Cardiac fibroblast (primary cell): ENCODE results near the gene MLX.

Experiments used
- DNase-seq, 2 donors: peaks; one replicate each; pipeline versions ENCODE4 v3.0.0 to v3.0.0-alpha.2; 2010; ENCODE audit warnings: low read depth in 2 of 2
- H3K4me3 ChIP-seq, 2 donors: replicated peaks in 1 of 2; 1 replicate in 1 of 2; 2 replicates in 1 of 2; pipeline ENCODE4 v1.5.1; 2011; ENCODE audit warnings: low read depth in 2 of 2, low read length in 2 of 2, mild to moderate bottlenecking in 2 of 2, moderate library complexity in 1 of 2
- CTCF ChIP-seq: IDR thresholded peaks from one replicate; pipeline ENCODE4 v1.5.1; 2011; ENCODE audit warnings: low read depth, mild to moderate bottlenecking, low read length, inconsistent platforms

The MLX gene

GRCh38 chr17:42526031-42526444, 40.9 kb upstream of the MLX start:
- DNase-seq = peak; percentile 63 to 77
- no peak overlapping the region for H3K4me3 ChIP-seq
- TF ChIP-seq CTCF = no peak

- no peak for DNase-seq
- TF ChIP-seq CTCF = no peak
- H3K4me3 ChIP-seq = no peak overlapping the region
Measured at GRCh38 chr17:42527932-42528331, 39.0 kb upstream of the MLX start.

- no peak overlapping the region for H3K4me3 ChIP-seq
- no peak for DNase-seq
- no peak for TF ChIP-seq CTCF
Measured at GRCh38 chr17:42529061-42529460, 37.8 kb upstream of the MLX start.

GRCh38 chr17:42530952-42531454, 35.9 kb upstream of the MLX start:
- no peak overlapping the region for H3K4me3 ChIP-seq
- TF ChIP-seq CTCF = no peak

GRCh38 chr17:42531455-42532354, 35.2 kb upstream of the MLX start:
- peak; percentile 31 for TF ChIP-seq CTCF

More at GRCh38 chr17:42530952-42531454, 35.9 kb upstream of the MLX start:
- no peak for DNase-seq

GRCh38 chr17:42535155-42536047, 31.5 kb upstream of the MLX start:
- DNase-seq = no peak
- H3K4me3 ChIP-seq = peak overlapping the region; percentile 32 to 61
- no peak for TF ChIP-seq CTCF

More at GRCh38 chr17:42531455-42532354, 35.2 kb upstream of the MLX start:
- H3K4me3 ChIP-seq = peak overlapping the region; percentile 34 to 49
- DNase-seq = peak; percentile 47 to 50
